ENCODE measurements around the gene CFAP299. TPM values are rescaled to one million over a fixed set of nuclear protein-coding genes. Genes with fewer than 3 reads are reported as not detected.

The CFAP299 gene
- total RNA-seq, 3 donors from 2014 or later, result under 0.01 to 0.15 TPM; not detected in 1

DNA sequence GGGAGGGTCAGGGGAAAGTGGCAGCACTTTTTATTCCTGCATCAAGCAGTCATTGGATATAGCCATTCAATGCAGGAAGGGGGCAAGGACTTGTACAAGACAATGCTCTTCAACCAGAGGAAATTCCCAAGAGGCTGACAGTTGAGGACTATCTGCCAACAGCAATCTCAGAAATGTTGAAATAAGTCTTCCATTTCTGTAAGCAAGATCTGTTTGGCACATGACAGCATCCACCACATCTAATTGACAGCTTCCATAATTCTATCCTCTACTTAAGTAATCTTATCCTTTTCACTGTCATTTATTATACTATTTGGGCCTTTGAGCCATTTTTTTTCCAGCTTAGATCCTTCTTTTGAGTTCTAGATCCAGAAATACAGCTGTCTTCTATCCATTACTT, 110.7 kb downstream of the CFAP299 start:
- no peak overlapping the region for H3K4me3 ChIP-seq
- no peaks in the 10 kb centered on the region for H3K9me3 ChIP-seq
- TF ChIP-seq, protein P1, sequence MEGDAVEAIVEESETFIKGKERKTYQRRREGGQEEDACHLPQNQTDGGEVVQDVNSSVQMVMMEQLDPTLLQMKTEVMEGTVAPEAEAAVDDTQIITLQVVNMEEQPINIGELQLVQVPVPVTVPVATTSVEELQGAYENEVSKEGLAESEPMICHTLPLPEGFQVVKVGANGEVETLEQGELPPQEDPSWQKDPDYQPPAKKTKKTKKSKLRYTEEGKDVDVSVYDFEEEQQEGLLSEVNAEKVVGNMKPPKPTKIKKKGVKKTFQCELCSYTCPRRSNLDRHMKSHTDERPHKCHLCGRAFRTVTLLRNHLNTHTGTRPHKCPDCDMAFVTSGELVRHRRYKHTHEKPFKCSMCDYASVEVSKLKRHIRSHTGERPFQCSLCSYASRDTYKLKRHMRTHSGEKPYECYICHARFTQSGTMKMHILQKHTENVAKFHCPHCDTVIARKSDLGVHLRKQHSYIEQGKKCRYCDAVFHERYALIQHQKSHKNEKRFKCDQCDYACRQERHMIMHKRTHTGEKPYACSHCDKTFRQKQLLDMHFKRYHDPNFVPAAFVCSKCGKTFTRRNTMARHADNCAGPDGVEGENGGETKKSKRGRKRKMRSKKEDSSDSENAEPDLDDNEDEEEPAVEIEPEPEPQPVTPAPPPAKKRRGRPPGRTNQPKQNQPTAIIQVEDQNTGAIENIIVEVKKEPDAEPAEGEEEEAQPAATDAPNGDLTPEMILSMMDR (IDR thresholded peaks at IDR 0.05), result no peak
- TF ChIP-seq POLR2A (IDR thresholded peaks at IDR 0.05), result no peak
- no peak for TF ChIP-seq POLR2AphosphoS5 (IDR thresholded peaks at IDR 0.05)
- H3K36me3 ChIP-seq, result no peaks in the 10 kb centered on the region
- H3K27me3 ChIP-seq, result no peaks in the 10 kb centered on the region
- intact Hi-C loops (cut with DNase I; ENCODE audit: low total_unique reads), result no loop called here
- no peaks in the 10 kb centered on the region for H3K4me1 ChIP-seq
- DNase-seq (ENCODE audit: low spot score in 2 of 2), result no peak
- H3K27ac ChIP-seq, result no peak overlapping the region

DNA sequence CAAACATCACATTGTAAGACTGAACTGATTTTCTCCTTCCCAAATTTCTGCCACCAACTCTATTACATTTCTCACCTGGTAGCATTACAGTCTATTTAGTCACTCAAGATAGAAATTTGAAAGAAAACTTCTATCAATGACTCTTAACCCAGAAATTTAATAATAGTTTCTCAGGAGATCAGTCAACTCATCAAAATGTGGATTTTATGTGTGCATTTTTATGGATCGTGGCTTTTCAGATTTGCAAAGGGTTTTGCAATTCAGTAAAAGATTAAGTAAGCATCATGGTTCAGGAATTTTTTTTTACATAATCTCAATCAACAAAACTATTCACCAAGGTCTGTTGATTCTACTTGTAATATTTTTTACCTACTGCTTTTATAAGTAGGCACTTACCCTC, 111.1 kb downstream of the CFAP299 start:
- Histone ChIP-seq H3K4me1 (no peaks in the 10 kb centered on the region), H3K9me3 (no peaks in the 10 kb centered on the region), H3K36me3 (no peaks in the 10 kb centered on the region), H3K27ac (no peak overlapping the region), H3K27me3 (no peaks in the 10 kb centered on the region), H3K4me3 (no peak overlapping the region)
- intact Hi-C loops (cut with DNase I; ENCODE audit: low total_unique reads), result no loop called here
- TF ChIP-seq POLR2AphosphoS5 (IDR thresholded peaks at IDR 0.05) (no peak), POLR2A (IDR thresholded peaks at IDR 0.05) (no peak)
- TF ChIP-seq, protein P1 (IDR thresholded peaks at IDR 0.05), result no peak
- DNase-seq (ENCODE audit: low spot score in 2 of 2), result no peak

DNA sequence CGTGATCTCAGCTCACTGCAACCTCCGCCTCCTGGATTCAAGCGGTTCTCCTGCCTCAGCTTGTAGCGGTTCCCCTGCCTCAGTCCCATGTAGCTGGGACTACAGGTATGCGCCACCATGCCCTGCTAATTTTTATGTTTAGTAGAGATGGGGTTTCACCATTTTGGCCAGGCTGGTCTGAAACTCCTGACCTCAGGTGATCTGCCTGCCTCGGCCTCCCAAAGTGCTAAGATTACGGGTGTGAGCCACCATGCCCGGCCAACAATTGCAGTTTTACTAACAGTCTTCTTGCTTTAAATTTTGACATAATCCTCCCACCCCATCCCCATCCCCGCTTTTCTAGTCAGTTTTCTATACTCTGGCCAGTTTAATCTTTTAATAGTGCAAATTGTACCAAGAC, 112.0 kb downstream of the CFAP299 start:
- no peaks in the 10 kb centered on the region for H3K4me1 ChIP-seq
- intact Hi-C loops (cut with DNase I; ENCODE audit: low total_unique reads), result no loop called here

GRCh38 chr4:80448056-80448455, 112.5 kb downstream of the CFAP299 start:
- intact Hi-C loops (cut with DNase I; ENCODE audit: low total_unique reads), result no loop called here
- TF ChIP-seq POLR2AphosphoS5 (IDR thresholded peaks at IDR 0.05) (no peak), POLR2A (IDR thresholded peaks at IDR 0.05) (no peak)
- TF ChIP-seq, protein P1 (IDR thresholded peaks at IDR 0.05), result no peak

More for the DNA sequence above, 112.0 kb downstream of the CFAP299 start:
- no peak for TF ChIP-seq POLR2A (IDR thresholded peaks at IDR 0.05)
- TF ChIP-seq, protein P1 (IDR thresholded peaks at IDR 0.05), result no peak
- no peak for TF ChIP-seq POLR2AphosphoS5 (IDR thresholded peaks at IDR 0.05)
- no peaks in the 10 kb centered on the region for H3K27me3 ChIP-seq
- DNase-seq (ENCODE audit: low spot score in 2 of 2), result no peak
- H3K9me3 ChIP-seq, result no peaks in the 10 kb centered on the region
- no peak overlapping the region for H3K27ac ChIP-seq
- H3K36me3 ChIP-seq, result no peaks in the 10 kb centered on the region
- H3K4me3 ChIP-seq, result no peak overlapping the region

DNA sequence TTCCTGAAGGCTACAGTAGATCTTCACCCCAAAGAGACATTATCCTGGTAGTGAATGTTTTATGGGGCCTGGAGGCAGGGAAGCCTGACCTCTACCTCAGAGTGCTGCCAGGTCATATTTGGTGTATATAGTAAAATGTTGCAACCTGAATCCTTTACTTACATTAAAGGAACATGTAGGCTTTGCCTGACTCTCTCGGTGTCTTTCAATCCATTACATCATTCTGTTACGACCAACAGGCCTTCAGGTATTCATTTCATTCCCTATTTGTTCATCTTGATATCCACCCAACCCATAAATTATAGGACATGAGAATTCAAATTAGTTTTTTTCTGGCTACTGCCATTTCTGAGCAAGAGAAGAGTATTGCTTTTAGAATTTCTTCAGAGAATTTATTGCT, 116.5 kb downstream of the CFAP299 start:
- Histone ChIP-seq H3K4me1 (no peaks in the 10 kb centered on the region), H3K9me3 (no peaks in the 10 kb centered on the region), H3K27ac (no peak overlapping the region), H3K27me3 (no peaks in the 10 kb centered on the region), H3K4me3 (no peak overlapping the region), H3K36me3 (no peaks in the 10 kb centered on the region)
- TF ChIP-seq, protein P1 (IDR thresholded peaks at IDR 0.05), result no peak
- TF ChIP-seq POLR2AphosphoS5 (IDR thresholded peaks at IDR 0.05), result no peak
- TF ChIP-seq POLR2A (IDR thresholded peaks at IDR 0.05), result no peak
- DNase-seq (ENCODE audit: low spot score in 2 of 2), result no peak
- intact Hi-C loops (cut with DNase I; ENCODE audit: low total_unique reads), result no loop called here

More at GRCh38 chr4:80448056-80448455, 112.5 kb downstream of the CFAP299 start:
- no peaks in the 10 kb centered on the region for H3K27me3 ChIP-seq
- H3K4me1 ChIP-seq, result no peaks in the 10 kb centered on the region
- no peaks in the 10 kb centered on the region for H3K36me3 ChIP-seq
- H3K27ac ChIP-seq, result no peak overlapping the region
- DNase-seq (ENCODE audit: low spot score in 2 of 2), result no peak
- no peak overlapping the region for H3K4me3 ChIP-seq
- no peaks in the 10 kb centered on the region for H3K9me3 ChIP-seq
